Neural crest cell (in vitro differentiated cells): ENCODE measurements around the gene RSPH6A. TPM values are rescaled to one million over a fixed set of nuclear protein-coding genes. Genes with fewer than 3 reads are reported as not detected.
A peak's percentile ranks its signal among the peaks of the same experiment; 100 is the strongest.

Source experiments
- DNase-seq: peaks from one replicate; pipeline ENCODE4 v3.0.0; 2021; ENCODE audit warnings: low read depth, mixed read lengths, low spot score
- H3K27ac Mint-ChIP-seq: one replicate; pipeline ENCODE4 v1.8.0; 2021; ENCODE audit warnings: mild to moderate bottlenecking, mixed read lengths; ENCODE audit not compliant: unreplicated experiment
- H3K27me3 Mint-ChIP-seq: 2 replicates; pipeline ENCODE4 v1.8.0; 2021; ENCODE audit warnings: low read depth, mild to moderate bottlenecking, mixed read lengths
- H3K36me3 Mint-ChIP-seq: 2 replicates; pipeline ENCODE4 v1.8.0; 2021; ENCODE audit warnings: low read depth, mild to moderate bottlenecking, mixed read lengths
- H3K4me1 Mint-ChIP-seq: 2 replicates; pipeline ENCODE4 v1.8.0; 2021; ENCODE audit warnings: mixed read lengths
- H3K4me3 Mint-ChIP-seq: one replicate; pipeline ENCODE4 v1.8.0; 2021; ENCODE audit warnings: mild to moderate bottlenecking, mixed read lengths
- H3K9me3 Mint-ChIP-seq: 2 replicates; pipeline ENCODE4 v1.8.0; 2021; ENCODE audit warnings: mixed read lengths
- CTCF ChIP-seq: fragments of 200-600 bp; sonication (generic); conservative IDR thresholded peaks from 2 replicates; pipeline ENCODE4 v1.5.0; 2021; ENCODE audit warnings: antibody characterized with exemption, mild to moderate bottlenecking
- total RNA-seq: library from RNA; stranded (reverse); gene quantifications from 2 replicates; pipeline ENCODE4 v1.2.1, GENCODE V29; 2021

RSPH6A gene
- total RNA-seq, 1 donor from 2014 or later = 0.44 TPM

- no peak for TF ChIP-seq CTCF
- peak within 1 kb of the TSS; percentile 96 for H3K27ac Mint-ChIP-seq
- peaks cover 12% of the 10 kb centered on the region for H3K4me1 Mint-ChIP-seq
- H3K9me3 Mint-ChIP-seq = no peaks in the 10 kb centered on the region
- DNase-seq = peak; percentile 96
- H3K36me3 Mint-ChIP-seq = peaks cover 4% of the 10 kb centered on the region
- peaks cover 52% of the 10 kb centered on the region for H3K27me3 Mint-ChIP-seq
- peak within 1 kb of the TSS; percentile 94 for H3K4me3 Mint-ChIP-seq
Observed at GRCh38 chr19:45862564-45863334, 47.6 kb upstream of the RSPH6A start, which contains the start of gene SYMPK. Gene SYMPK, minus strand, starts transcription at chr19:45863147. Its CDS starts 8,652 bp downstream, at chr19:45854495.

- Mint-ChIP-seq H3K27ac (peak overlapping the region; percentile 96), H3K27me3 (peaks cover 47% of the 10 kb centered on the region), H3K4me1 (peaks cover 12% of the 10 kb centered on the region), H3K9me3 (no peaks in the 10 kb centered on the region), H3K4me3 (peak overlapping the region; percentile 94), H3K36me3 (peaks cover 4% of the 10 kb centered on the region)
- no peak for DNase-seq
- no peak for TF ChIP-seq CTCF
Observed at GRCh38 chr19:45862271-45862563, 47.1 kb upstream of the RSPH6A start.

GRCh38 chr19:45860359-45861259, 45.5 kb upstream of the RSPH6A start:
- TF ChIP-seq CTCF = no peak
- Mint-ChIP-seq H3K4me1 (peaks cover 12% of the 10 kb centered on the region), H3K9me3 (no peaks in the 10 kb centered on the region), H3K27ac (no peak overlapping the region), H3K36me3 (peaks cover 4% of the 10 kb centered on the region), H3K4me3 (peak overlapping the region; percentile 66), H3K27me3 (peaks cover 31% of the 10 kb centered on the region)
- DNase-seq = no peak

GRCh38 chr19:45854167-45854778, 39.2 kb upstream of the RSPH6A start:
- H3K9me3 Mint-ChIP-seq = no peaks in the 10 kb centered on the region
- peaks cover 15% of the 10 kb centered on the region for H3K36me3 Mint-ChIP-seq
- H3K27me3 Mint-ChIP-seq = no peaks in the 10 kb centered on the region
- no peak overlapping the region for H3K27ac Mint-ChIP-seq
- DNase-seq = no peak
- H3K4me1 Mint-ChIP-seq = no peaks in the 10 kb centered on the region
- TF ChIP-seq CTCF = no peak
- no peak overlapping the region for H3K4me3 Mint-ChIP-seq

- no peak for TF ChIP-seq CTCF
- Mint-ChIP-seq H3K27ac (no peak overlapping the region), H3K4me3 (no peak overlapping the region), H3K4me1 (no peaks in the 10 kb centered on the region), H3K36me3 (peaks cover 15% of the 10 kb centered on the region), H3K27me3 (no peaks in the 10 kb centered on the region), H3K9me3 (no peaks in the 10 kb centered on the region)
- no peak for DNase-seq
Observed at GRCh38 chr19:45852983-45853382, 37.9 kb upstream of the RSPH6A start.
